GM23338 (cell line): ENCODE data around the gene MSH2.

Experiments
- CREB1 ChIP-seq: fragments of 250-450 bp; sonication (Bioruptor Pico); IDR thresholded peaks from 2 replicates; pipeline ENCODE4 v1.5.0; 2020; ENCODE audit warnings: low read depth, mild to moderate bottlenecking, moderate library complexity
- EZH2 ChIP-seq: fragments of 200-600 bp; sonication (generic); IDR thresholded peaks from one replicate; pipeline ENCODE4 v1.8.0; 2017; ENCODE audit warnings: antibody characterized with exemption, mild to moderate bottlenecking, low read depth; ENCODE audit not compliant: unreplicated experiment
- EZH2phosphoT487 ChIP-seq: fragments of 200-600 bp; sonication (generic); IDR thresholded peaks from one replicate; pipeline ENCODE4 v1.8.1; 2018; ENCODE audit warnings: antibody characterized with exemption; ENCODE audit not compliant: unreplicated experiment
- NANOG ChIP-seq: IDR thresholded peaks from 2 replicates; pipeline ENCODE4 v1.6.1; 2016; ENCODE audit warnings: antibody characterized with exemption, borderline replicate concordance
- POLR2AphosphoS5 ChIP-seq: IDR thresholded peaks from 2 replicates; pipeline ENCODE4 v1.6.1; 2016; ENCODE audit warnings: antibody characterized with exemption, low read depth
- ZNF114 ChIP-seq: fragments of 250-450 bp; sonication (Bioruptor Pico); IDR thresholded peaks from 2 replicates; pipeline ENCODE4 v1.5.0; 2020; ENCODE audit warnings: mild to moderate bottlenecking, moderate library complexity
- TF ChIP-seq, protein P1 (sequence below), 2 experiments: fragments of 200-600 bp in 1 of 2; sonication (generic) in 1 of 2; conservative IDR thresholded peaks; 2 replicates each; pipeline versions ENCODE4 v1.5.1 to v1.6.1; 2016 to 2017; ENCODE audit warnings: antibody characterized with exemption in 2 of 2, low read depth in 2 of 2, mild to moderate bottlenecking in 2 of 2, moderate library complexity in 1 of 2
- TF ChIP-seq, protein P2 (sequence below): fragments of 250-450 bp; sonication (Bioruptor Pico); IDR thresholded peaks from 2 replicates; pipeline ENCODE4 v1.5.0; 2020; ENCODE audit warnings: mild to moderate bottlenecking, moderate library complexity
- TF ChIP-seq, protein P3 (sequence below): IDR thresholded peaks from 2 replicates; pipeline ENCODE4 v1.6.1; 2016; ENCODE audit warnings: antibody characterized with exemption
- TF ChIP-seq, protein P4 (sequence below): IDR thresholded peaks from one replicate; pipeline ENCODE4 v1.6.1; 2018; ENCODE audit warnings: antibody characterized with exemption; ENCODE audit not compliant: unreplicated experiment

DNA sequence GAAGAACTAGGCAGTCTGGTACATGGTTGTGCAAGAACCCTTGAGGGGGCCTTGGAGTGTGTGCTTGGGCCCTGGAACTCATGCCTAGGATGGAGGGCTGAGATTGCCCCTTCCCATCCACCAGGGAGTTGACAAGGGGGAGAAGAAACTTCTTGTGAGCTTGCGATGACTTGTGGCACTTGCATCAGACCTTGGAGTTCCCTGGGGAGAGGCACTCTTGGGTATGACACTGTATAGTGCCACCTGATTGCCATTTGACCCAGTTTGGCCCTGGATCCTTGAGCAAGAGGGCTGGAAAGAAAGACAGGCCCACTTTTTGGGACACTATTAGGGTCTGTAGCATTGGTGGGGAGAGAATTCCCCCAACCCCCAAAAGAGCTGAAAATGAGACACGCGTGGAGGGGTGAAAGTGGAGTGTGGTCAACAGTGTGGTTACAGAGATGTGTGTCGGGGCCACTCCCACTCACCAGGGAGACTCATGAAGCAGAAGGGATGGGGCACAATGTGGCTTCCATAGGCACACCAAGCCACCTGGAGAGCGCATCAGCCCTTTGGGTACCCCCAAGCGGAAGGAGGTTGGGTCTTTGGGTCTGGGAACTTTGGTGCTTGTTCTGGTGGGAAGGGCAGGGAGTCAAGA lies 101.3 kb downstream of the MSH2 start:
- TF ChIP-seq, protein P1, sequence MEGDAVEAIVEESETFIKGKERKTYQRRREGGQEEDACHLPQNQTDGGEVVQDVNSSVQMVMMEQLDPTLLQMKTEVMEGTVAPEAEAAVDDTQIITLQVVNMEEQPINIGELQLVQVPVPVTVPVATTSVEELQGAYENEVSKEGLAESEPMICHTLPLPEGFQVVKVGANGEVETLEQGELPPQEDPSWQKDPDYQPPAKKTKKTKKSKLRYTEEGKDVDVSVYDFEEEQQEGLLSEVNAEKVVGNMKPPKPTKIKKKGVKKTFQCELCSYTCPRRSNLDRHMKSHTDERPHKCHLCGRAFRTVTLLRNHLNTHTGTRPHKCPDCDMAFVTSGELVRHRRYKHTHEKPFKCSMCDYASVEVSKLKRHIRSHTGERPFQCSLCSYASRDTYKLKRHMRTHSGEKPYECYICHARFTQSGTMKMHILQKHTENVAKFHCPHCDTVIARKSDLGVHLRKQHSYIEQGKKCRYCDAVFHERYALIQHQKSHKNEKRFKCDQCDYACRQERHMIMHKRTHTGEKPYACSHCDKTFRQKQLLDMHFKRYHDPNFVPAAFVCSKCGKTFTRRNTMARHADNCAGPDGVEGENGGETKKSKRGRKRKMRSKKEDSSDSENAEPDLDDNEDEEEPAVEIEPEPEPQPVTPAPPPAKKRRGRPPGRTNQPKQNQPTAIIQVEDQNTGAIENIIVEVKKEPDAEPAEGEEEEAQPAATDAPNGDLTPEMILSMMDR (conservative IDR thresholded peaks at IDR 0.05; ENCODE audit: low read depth in 2 of 2), result no peak
- TF ChIP-seq POLR2AphosphoS5, result no peak
- no peak for TF ChIP-seq EZH2phosphoT487
- TF ChIP-seq, protein P2, sequence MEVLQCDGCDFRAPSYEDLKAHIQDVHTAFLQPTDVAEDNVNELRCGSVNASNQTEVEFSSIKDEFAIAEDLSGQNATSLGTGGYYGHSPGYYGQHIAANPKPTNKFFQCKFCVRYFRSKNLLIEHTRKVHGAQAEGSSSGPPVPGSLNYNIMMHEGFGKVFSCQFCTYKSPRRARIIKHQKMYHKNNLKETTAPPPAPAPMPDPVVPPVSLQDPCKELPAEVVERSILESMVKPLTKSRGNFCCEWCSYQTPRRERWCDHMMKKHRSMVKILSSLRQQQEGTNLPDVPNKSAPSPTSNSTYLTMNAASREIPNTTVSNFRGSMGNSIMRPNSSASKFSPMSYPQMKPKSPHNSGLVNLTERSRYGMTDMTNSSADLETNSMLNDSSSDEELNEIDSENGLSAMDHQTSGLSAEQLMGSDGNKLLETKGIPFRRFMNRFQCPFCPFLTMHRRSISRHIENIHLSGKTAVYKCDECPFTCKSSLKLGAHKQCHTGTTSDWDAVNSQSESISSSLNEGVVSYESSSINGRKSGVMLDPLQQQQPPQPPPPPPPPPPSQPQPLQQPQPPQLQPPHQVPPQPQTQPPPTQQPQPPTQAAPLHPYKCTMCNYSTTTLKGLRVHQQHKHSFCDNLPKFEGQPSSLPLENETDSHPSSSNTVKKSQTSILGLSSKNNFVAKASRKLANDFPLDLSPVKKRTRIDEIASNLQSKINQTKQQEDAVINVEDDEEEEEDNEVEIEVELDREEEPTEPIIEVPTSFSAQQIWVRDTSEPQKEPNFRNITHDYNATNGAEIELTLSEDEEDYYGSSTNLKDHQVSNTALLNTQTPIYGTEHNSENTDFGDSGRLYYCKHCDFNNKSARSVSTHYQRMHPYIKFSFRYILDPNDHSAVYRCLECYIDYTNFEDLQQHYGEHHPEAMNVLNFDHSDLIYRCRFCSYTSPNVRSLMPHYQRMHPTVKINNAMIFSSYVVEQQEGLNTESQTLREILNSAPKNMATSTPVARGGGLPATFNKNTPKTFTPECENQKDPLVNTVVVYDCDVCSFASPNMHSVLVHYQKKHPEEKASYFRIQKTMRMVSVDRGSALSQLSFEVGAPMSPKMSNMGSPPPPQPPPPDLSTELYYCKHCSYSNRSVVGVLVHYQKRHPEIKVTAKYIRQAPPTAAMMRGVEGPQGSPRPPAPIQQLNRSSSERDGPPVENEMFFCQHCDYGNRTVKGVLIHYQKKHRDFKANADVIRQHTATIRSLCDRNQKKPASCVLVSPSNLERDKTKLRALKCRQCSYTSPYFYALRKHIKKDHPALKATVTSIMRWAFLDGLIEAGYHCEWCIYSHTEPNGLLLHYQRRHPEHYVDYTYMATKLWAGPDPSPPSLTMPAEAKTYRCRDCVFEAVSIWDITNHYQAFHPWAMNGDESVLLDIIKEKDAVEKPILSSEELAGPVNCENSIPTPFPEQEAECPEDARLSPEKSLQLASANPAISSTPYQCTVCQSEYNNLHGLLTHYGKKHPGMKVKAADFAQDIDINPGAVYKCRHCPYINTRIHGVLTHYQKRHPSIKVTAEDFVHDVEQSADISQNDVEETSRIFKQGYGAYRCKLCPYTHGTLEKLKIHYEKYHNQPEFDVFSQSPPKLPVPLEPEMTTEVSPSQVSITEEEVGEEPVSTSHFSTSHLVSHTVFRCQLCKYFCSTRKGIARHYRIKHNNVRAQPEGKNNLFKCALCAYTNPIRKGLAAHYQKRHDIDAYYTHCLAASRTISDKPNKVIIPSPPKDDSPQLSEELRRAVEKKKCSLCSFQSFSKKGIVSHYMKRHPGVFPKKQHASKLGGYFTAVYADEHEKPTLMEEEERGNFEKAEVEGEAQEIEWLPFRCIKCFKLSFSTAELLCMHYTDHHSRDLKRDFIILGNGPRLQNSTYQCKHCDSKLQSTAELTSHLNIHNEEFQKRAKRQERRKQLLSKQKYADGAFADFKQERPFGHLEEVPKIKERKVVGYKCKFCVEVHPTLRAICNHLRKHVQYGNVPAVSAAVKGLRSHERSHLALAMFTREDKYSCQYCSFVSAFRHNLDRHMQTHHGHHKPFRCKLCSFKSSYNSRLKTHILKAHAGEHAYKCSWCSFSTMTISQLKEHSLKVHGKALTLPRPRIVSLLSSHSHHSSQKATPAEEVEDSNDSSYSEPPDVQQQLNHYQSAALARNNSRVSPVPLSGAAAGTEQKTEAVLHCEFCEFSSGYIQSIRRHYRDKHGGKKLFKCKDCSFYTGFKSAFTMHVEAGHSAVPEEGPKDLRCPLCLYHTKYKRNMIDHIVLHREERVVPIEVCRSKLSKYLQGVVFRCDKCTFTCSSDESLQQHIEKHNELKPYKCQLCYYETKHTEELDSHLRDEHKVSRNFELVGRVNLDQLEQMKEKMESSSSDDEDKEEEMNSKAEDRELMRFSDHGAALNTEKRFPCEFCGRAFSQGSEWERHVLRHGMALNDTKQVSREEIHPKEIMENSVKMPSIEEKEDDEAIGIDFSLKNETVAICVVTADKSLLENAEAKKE, result no peak
- no peak for TF ChIP-seq NANOG
- no peak for TF ChIP-seq EZH2
- TF ChIP-seq CREB1, result no peak
- TF ChIP-seq, protein P3, sequence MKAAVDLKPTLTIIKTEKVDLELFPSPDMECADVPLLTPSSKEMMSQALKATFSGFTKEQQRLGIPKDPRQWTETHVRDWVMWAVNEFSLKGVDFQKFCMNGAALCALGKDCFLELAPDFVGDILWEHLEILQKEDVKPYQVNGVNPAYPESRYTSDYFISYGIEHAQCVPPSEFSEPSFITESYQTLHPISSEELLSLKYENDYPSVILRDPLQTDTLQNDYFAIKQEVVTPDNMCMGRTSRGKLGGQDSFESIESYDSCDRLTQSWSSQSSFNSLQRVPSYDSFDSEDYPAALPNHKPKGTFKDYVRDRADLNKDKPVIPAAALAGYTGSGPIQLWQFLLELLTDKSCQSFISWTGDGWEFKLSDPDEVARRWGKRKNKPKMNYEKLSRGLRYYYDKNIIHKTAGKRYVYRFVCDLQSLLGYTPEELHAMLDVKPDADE, result no peak
- TF ChIP-seq, protein P4, sequence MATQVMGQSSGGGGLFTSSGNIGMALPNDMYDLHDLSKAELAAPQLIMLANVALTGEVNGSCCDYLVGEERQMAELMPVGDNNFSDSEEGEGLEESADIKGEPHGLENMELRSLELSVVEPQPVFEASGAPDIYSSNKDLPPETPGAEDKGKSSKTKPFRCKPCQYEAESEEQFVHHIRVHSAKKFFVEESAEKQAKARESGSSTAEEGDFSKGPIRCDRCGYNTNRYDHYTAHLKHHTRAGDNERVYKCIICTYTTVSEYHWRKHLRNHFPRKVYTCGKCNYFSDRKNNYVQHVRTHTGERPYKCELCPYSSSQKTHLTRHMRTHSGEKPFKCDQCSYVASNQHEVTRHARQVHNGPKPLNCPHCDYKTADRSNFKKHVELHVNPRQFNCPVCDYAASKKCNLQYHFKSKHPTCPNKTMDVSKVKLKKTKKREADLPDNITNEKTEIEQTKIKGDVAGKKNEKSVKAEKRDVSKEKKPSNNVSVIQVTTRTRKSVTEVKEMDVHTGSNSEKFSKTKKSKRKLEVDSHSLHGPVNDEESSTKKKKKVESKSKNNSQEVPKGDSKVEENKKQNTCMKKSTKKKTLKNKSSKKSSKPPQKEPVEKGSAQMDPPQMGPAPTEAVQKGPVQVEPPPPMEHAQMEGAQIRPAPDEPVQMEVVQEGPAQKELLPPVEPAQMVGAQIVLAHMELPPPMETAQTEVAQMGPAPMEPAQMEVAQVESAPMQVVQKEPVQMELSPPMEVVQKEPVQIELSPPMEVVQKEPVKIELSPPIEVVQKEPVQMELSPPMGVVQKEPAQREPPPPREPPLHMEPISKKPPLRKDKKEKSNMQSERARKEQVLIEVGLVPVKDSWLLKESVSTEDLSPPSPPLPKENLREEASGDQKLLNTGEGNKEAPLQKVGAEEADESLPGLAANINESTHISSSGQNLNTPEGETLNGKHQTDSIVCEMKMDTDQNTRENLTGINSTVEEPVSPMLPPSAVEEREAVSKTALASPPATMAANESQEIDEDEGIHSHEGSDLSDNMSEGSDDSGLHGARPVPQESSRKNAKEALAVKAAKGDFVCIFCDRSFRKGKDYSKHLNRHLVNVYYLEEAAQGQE, result no peak
- no peak for TF ChIP-seq ZNF114 (CRISPR knock-in tag)
